ENCODE measurements around the gene TCOF1.

Gene TCOF1

GRCh38 chr5:150389531-150390266 is 32.2 kb downstream of the TCOF1 start:
- no peak for DNase-seq (ENCODE audit: low spot score)

- no peak for DNase-seq (ENCODE audit: low spot score)
Measured at GRCh38 chr5:150391064-150391834, 33.8 kb downstream of the TCOF1 start.

GRCh38 chr5:150391986-150392385 is 34.5 kb downstream of the TCOF1 start:
- DNase-seq (ENCODE audit: low spot score) = no peak

- no peak for DNase-seq (ENCODE audit: low spot score)
Measured at GRCh38 chr5:150392680-150393079, 35.2 kb downstream of the TCOF1 start.

GRCh38 chr5:150393096-150393645 is 35.7 kb downstream of the TCOF1 start:
- no peak for DNase-seq (ENCODE audit: low spot score)

GRCh38 chr5:150394131-150394530 is 36.6 kb downstream of the TCOF1 start:
- no peak for DNase-seq (ENCODE audit: low spot score)

- peak; percentile 33 for DNase-seq (ENCODE audit: low spot score)
Measured at GRCh38 chr5:150394912-150395687, 37.6 kb downstream of the TCOF1 start.

- DNase-seq (ENCODE audit: low spot score) = no peak
Measured at GRCh38 chr5:150395688-150395975, 38.1 kb downstream of the TCOF1 start.

- DNase-seq (ENCODE audit: low spot score) = no peak
Measured at GRCh38 chr5:150396267-150396666, 38.8 kb downstream of the TCOF1 start.

GRCh38 chr5:150397146-150397781 is 39.8 kb downstream of the TCOF1 start:
- no peak for DNase-seq (ENCODE audit: low spot score)

- no peak for DNase-seq (ENCODE audit: low spot score)
Measured at GRCh38 chr5:150397782-150398721, 40.6 kb downstream of the TCOF1 start.

- no peak for DNase-seq (ENCODE audit: low spot score)
Measured at GRCh38 chr5:150398722-150399523, 41.4 kb downstream of the TCOF1 start.

- DNase-seq (ENCODE audit: low spot score) = no peak
Measured at GRCh38 chr5:150399524-150400211, 42.2 kb downstream of the TCOF1 start.

- DNase-seq (ENCODE audit: low spot score) = no peak
Measured at GRCh38 chr5:150400316-150401075, 43.0 kb downstream of the TCOF1 start.

- DNase-seq (ENCODE audit: low spot score) = no peak
Measured at GRCh38 chr5:150401076-150401375, 43.5 kb downstream of the TCOF1 start.

GRCh38 chr5:150401376-150402228 is 44.1 kb downstream of the TCOF1 start:
- DNase-seq (ENCODE audit: low spot score) = no peak

GRCh38 chr5:150402229-150402773 is 44.8 kb downstream of the TCOF1 start:
- no peak for DNase-seq (ENCODE audit: low spot score)

GRCh38 chr5:150402901-150403342 is 45.4 kb downstream of the TCOF1 start:
- DNase-seq (ENCODE audit: low spot score) = no peak

Data from putamen (tissue), 1 donor.